ENCODE measurements around the gene SPTBN1.

The SPTBN1 gene

GRCh38 chr2:54712516-54712915, 256.4 kb downstream of the SPTBN1 start:
- no peak for DNase-seq (ENCODE audit: low read depth, low spot score)
- in situ Hi-C loops (cut with HindIII; ENCODE audit: low sequenced_read_pairs), result no loop called here
- no peak for TF ChIP-seq CTCF (IDR thresholded peaks at IDR 0.05; ENCODE audit: low read depth, low read length)
- H3K4me3 ChIP-seq (ENCODE audit: low read depth, low read length), result no peak overlapping the region

- no peak for TF ChIP-seq CTCF (IDR thresholded peaks at IDR 0.05; ENCODE audit: low read depth, low read length)
- in situ Hi-C loops (cut with HindIII; ENCODE audit: low sequenced_read_pairs), result no loop called here
- H3K4me3 ChIP-seq (ENCODE audit: low read depth, low read length), result no peak overlapping the region
- no peak for DNase-seq (ENCODE audit: low read depth, low spot score)
Measured at GRCh38 chr2:54714996-54715395, 258.9 kb downstream of the SPTBN1 start.

- TF ChIP-seq CTCF (IDR thresholded peaks at IDR 0.05; ENCODE audit: low read depth, low read length), result no peak
- in situ Hi-C loops (cut with HindIII; ENCODE audit: low sequenced_read_pairs), result no loop called here
Measured at GRCh38 chr2:54716375-54716774, 260.2 kb downstream of the SPTBN1 start.

GRCh38 chr2:54720563-54720962, 264.4 kb downstream of the SPTBN1 start:
- in situ Hi-C loops (cut with HindIII; ENCODE audit: low sequenced_read_pairs), result no loop called here
- no peak overlapping the region for H3K4me3 ChIP-seq (ENCODE audit: low read depth, low read length)
- no peak for TF ChIP-seq CTCF (IDR thresholded peaks at IDR 0.05; ENCODE audit: low read depth, low read length)
- no peak for DNase-seq (ENCODE audit: low read depth, low spot score)

More at GRCh38 chr2:54716375-54716774, 260.2 kb downstream of the SPTBN1 start:
- no peak for DNase-seq (ENCODE audit: low read depth, low spot score)
- no peak overlapping the region for H3K4me3 ChIP-seq (ENCODE audit: low read depth, low read length)

All from astrocyte of the spinal cord (primary cell).